AG09309 (cell line): ENCODE data around the gene CEBPG.

ENCODE experiments used
- DNase-seq: peaks from one replicate; pipeline ENCODE4 v3.0.0-alpha.2; 2010; ENCODE audit warnings: low read depth
- H3K4me3 ChIP-seq: 2 replicates; pipeline ENCODE4 v1.5.1; 2011; ENCODE audit warnings: mild to moderate bottlenecking, low read depth, low read length, moderate library complexity; ENCODE audit not compliant: control insufficient read depth
- TF ChIP-seq, protein P1 (sequence below): IDR thresholded peaks from 2 replicates; pipeline ENCODE4 v1.5.1; 2011; ENCODE audit warnings: mild to moderate bottlenecking, low read depth, low read length, inconsistent platforms; ENCODE audit not compliant: insufficient read depth, control insufficient read depth; ENCODE audit errors: missing control alignments

Gene CEBPG

DNA sequence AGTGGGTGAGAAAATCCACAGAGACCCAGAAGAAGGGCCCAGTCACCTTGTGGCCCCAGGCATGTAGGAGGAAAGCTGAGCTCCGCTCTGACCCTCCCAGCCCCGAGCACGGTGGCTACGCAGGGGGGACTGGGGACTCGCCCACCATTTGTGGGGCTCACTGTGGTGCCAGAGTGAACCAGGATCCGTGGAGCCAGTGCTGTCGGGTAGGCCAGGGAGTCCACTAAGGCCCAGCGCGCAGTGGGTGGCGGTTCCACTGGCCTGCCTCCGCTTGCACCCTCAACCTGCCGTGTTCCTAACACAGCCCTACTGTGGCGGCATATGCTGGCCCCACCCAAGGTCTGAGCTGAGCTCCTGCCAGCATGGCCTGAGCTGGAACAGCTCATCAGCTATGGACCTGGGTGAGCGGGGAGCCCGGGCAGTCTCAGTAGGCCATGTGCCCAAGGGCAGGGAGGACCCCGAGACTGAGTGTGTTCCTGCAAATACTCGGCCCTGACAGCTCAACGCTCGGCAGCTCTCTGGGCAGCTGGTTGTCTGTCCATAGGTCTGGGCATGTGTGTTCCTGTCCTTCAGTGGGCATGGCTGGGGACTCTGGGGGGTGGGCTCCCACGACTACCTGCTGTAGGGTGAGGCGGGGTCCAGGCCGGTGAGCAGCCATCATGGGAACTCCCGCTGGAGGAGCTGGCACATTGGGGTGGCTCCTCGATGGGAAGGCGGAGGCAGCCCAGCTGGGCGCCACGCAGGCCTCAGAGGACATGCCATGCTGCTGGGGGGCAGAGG, 36.6 kb downstream of the CEBPG start:
- H3K4me3 ChIP-seq = no peak overlapping the region
- TF ChIP-seq, protein P1, sequence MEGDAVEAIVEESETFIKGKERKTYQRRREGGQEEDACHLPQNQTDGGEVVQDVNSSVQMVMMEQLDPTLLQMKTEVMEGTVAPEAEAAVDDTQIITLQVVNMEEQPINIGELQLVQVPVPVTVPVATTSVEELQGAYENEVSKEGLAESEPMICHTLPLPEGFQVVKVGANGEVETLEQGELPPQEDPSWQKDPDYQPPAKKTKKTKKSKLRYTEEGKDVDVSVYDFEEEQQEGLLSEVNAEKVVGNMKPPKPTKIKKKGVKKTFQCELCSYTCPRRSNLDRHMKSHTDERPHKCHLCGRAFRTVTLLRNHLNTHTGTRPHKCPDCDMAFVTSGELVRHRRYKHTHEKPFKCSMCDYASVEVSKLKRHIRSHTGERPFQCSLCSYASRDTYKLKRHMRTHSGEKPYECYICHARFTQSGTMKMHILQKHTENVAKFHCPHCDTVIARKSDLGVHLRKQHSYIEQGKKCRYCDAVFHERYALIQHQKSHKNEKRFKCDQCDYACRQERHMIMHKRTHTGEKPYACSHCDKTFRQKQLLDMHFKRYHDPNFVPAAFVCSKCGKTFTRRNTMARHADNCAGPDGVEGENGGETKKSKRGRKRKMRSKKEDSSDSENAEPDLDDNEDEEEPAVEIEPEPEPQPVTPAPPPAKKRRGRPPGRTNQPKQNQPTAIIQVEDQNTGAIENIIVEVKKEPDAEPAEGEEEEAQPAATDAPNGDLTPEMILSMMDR = no peak
- no peak for DNase-seq

DNA sequence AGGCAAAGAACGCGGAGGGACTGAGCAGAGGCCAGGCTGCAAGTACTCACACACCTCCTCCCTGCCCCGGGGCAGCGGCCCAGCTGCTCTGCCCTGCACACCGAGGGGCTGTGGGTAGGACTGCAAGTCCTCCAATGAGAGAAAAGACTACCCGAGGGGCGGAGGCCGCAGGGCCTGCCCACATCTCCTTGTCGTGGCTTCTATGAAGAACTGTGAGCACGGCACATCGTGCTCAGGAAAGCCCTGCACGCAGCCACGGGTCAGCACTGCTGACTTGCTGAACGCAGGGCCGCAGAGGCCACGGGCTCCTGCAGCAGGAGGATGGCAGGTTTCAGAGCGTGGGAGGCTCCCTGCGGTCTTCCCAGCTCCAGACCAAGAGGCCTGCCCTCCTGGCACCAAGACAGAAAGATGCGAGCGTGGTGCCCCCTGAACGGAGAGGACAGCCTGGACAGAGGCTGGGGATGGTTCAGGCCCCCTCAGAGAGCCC, 37.4 kb downstream of the CEBPG start:
- no peak for DNase-seq
- TF ChIP-seq, protein P1 = no peak
- H3K4me3 ChIP-seq = no peak overlapping the region

DNA sequence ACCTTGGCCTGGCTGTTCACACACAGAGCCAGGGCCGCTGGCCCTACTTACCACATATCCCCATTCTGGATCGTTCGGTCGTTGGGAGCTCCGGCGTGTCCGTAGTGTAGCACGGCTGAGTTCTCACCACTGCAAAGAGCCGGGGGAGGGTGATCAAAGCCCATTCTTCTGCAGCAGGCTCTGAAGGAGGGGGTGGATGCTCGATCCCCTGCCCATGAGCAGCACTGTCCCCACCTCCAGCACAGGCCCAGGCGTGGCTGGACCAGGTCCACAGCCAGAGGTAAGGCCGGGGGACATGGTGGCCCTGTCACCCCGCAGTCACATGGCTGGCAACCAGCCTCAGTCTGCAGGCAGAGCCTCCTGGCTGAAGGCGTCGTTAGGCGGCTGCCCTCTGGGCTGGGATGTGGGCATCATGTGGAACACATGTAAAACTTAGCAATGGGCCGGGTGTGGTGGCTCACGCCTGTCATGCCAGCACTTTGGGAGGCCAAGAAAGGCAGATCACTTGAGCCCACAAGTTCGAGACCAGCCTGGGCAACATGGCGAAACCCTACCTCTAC, 38.2 kb downstream of the CEBPG start:
- TF ChIP-seq, protein P1 = no peak
- no peak overlapping the region for H3K4me3 ChIP-seq
- DNase-seq = no peak

DNA sequence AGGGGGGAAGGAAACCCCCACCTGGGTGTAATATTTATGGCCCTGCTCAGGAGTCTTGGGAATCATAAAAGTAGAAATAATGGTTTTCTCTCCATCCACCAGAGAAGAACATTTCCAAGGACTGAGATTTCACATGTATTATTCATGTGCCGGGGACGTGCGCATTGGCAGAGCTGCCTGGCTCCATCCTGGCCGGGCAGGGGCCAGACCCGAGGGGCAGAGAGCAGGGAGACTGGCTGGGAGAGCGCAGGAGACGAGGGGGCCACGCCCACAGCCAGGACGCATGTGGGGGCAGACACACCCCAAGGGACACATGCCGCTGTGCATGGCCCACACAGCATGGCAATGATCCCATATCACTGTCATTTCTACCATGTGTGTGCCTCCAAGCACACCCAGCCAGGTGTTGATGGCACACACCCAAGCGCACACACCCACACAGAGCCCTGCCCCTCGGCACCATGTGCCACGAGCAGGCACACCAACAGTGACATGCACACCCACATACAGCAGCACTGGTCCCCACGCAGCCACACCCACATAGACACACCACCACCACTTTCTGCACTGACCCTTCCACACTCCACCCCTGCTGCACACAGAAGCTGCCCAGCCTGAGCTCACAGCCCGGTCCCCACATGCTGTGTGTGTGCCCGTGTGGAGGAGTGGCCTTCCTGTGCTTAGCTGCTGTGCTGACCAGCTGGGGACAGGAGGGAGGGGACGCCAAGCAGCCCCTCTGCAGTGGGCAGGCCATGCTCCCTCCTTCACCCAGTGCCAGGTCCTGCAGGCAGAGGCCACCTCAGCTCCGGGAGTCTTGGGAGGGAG, 39.3 kb downstream of the CEBPG start:
- no peak for DNase-seq
- TF ChIP-seq, protein P1 = no peak
- H3K4me3 ChIP-seq = no peak overlapping the region

DNA sequence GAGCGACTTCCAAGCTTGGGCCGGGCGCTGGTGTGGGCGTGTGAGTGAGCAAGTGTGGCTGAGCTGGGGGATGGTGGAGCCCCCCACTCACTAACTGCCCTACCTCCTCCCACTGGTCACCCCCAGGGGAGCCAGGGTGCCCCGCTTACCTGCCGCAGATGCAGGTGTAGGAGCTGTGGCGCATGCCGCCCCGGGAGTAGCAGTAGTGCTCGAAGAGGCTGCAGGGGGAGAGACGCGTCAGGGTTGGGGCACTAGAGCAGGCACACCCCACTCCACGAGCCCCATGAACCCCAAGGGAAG, 39.9 kb downstream of the CEBPG start:
- H3K4me3 ChIP-seq = no peak overlapping the region
- TF ChIP-seq, protein P1 = no peak
- DNase-seq = no peak

DNA sequence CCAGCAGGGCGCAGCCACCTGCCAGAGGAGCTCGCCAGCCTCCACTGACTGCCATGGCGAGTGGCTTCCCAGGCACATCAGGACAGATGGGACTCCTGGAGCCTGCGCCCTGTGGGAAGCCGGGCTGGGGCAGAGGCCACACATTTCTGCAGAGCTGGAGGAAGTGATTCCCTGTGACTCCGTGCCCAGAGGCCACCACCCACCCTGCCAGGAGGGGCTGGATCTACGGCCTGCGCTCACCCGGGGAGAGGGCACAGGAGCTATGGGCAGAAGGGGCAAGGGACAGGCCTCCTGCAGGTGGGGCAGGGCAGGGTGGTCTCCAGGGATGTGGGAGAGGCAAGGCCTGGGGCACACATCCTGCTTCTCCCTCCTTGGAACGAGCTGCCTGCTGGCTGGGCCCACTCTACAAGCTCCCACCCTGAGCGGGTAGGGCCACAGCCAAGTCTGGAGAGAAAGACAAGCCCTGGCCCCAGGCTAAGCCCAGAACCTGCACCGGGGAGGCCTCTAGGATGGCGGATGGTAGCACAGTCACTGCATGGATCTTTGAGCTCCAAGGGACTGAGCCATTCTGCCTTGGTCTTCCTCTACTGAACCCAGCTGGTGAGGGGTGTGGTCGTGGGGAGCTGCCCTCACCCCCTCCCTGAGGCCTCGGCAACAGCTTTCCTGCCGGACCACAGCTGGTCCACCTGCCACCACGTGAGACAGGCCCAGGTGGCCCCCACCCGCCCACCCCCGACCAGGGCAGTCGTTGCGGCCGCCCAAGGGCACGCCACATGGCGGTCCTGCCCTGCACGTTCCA, 40.6 kb downstream of the CEBPG start:
- no peak for DNase-seq
- no peak overlapping the region for H3K4me3 ChIP-seq
- TF ChIP-seq, protein P1 = no peak
